Neural progenitor cell (in vitro differentiated cells): ENCODE results near the gene KRTAP5-4. TPM values are rescaled to one million over a fixed set of nuclear protein-coding genes. Genes with fewer than 3 reads are reported as not detected.
"Not testable (repeated sequence)": the region's sequence is repeated elsewhere in the genome, so short reads cannot be mapped to it uniquely, and the experiment has no call there.

Source experiments
- DNase-seq: peaks from one replicate; pipeline ENCODE4 v3.0.0-alpha.2; 2016; ENCODE audit warnings: low spot score
- H2AFZ ChIP-seq: fragments of 200-600 bp; sonication (generic); replicated peaks from 2 replicates; pipeline ENCODE4 v1.6.1; 2016; ENCODE audit warnings: antibody characterized with exemption
- H3F3A ChIP-seq: fragments of 200-600 bp; sonication (generic); 2 replicates; pipeline ENCODE4 v1.6.1; 2016; ENCODE audit warnings: antibody characterized with exemption, low read depth
- H3K27ac ChIP-seq: fragments of 200-600 bp; sonication (generic); 2 replicates; pipeline ENCODE4 v1.5.1; 2016; ENCODE audit warnings: mild to moderate bottlenecking
- H3K27me3 ChIP-seq: fragments of 200-600 bp; sonication (generic); 2 replicates; pipeline ENCODE4 v1.6.1; 2016; ENCODE audit warnings: mild to moderate bottlenecking, moderate library complexity
- H3K36me3 ChIP-seq: fragments of 200-600 bp; sonication (generic); 2 replicates; pipeline ENCODE4 v1.5.1; 2016
- H3K4me1 ChIP-seq: fragments of 200-600 bp; sonication (generic); 2 replicates; pipeline ENCODE4 v1.6.1; 2016; ENCODE audit warnings: mixed run types
- H3K4me2 ChIP-seq: fragments of 200-600 bp; sonication (generic); 2 replicates; pipeline ENCODE4 v1.6.1; 2016
- H3K4me3 ChIP-seq: fragments of 200-600 bp; sonication (generic); 2 replicates; pipeline ENCODE4 v1.5.1; 2016
- H3K79me2 ChIP-seq: fragments of 200-600 bp; sonication (generic); 2 replicates; pipeline ENCODE4 v1.6.1; 2016; ENCODE audit warnings: low read depth
- H3K9ac ChIP-seq: fragments of 200-600 bp; sonication (generic); 2 replicates; pipeline ENCODE4 v1.6.1; 2016
- H3K9me3 ChIP-seq: fragments of 200-600 bp; sonication (generic); 2 replicates; pipeline ENCODE4 v1.5.1; 2016; ENCODE audit warnings: low read depth
- H4K20me1 ChIP-seq: fragments of 200-600 bp; sonication (generic); 2 replicates; pipeline ENCODE4 v1.6.1; 2016; ENCODE audit warnings: low read depth
- H3K27ac Mint-ChIP-seq: 3 replicates; pipeline ENCODE4 v1.8.0; 2021; ENCODE audit warnings: mixed read lengths
- H3K27me3 Mint-ChIP-seq: 2 replicates; pipeline ENCODE4 v1.8.0; 2022; ENCODE audit warnings: low read depth, mild to moderate bottlenecking, inconsistent platforms, moderate library complexity, mixed read lengths; ENCODE audit not compliant: insufficient read depth
- H3K36me3 Mint-ChIP-seq: 3 replicates; pipeline ENCODE4 v1.8.0; 2021; ENCODE audit warnings: mixed read lengths
- H3K4me1 Mint-ChIP-seq: 3 replicates; pipeline ENCODE4 v1.8.0; 2021; ENCODE audit warnings: mixed read lengths
- H3K4me3 Mint-ChIP-seq: 3 replicates; pipeline ENCODE4 v1.8.0; 2021; ENCODE audit warnings: mild to moderate bottlenecking, moderate library complexity, mixed read lengths
- H3K9me3 Mint-ChIP-seq: 3 replicates; pipeline ENCODE4 v1.8.0; 2020; ENCODE audit warnings: mixed read lengths
- EZH2 ChIP-seq: fragments of 200-600 bp; sonication (generic); IDR thresholded peaks from 2 replicates; pipeline ENCODE4 v1.6.1; 2017; ENCODE audit warnings: antibody characterized with exemption, mild to moderate bottlenecking, moderate library complexity
- EZH2phosphoT487 ChIP-seq: fragments of 200-600 bp; sonication (generic); IDR thresholded peaks from 2 replicates; pipeline ENCODE4 v1.6.1; 2017; ENCODE audit warnings: antibody characterized with exemption
- total RNA-seq: library from RNA; depleted of rRNA; stranded (reverse); fragments of >200 nt; gene quantifications from 2 replicates; pipeline ENCODE4 v1.2.3, GENCODE V29; 2015; ENCODE audit warnings: low replicate concordance
- TF ChIP-seq, protein P1 (sequence below): fragments of 200-600 bp; sonication (generic); IDR thresholded peaks from 2 replicates; pipeline ENCODE4 v1.5.1; 2017; ENCODE audit warnings: antibody characterized with exemption, mild to moderate bottlenecking

KRTAP5-4 gene
- total RNA-seq, 1 donor from 2014 or later: not detected

DNA sequence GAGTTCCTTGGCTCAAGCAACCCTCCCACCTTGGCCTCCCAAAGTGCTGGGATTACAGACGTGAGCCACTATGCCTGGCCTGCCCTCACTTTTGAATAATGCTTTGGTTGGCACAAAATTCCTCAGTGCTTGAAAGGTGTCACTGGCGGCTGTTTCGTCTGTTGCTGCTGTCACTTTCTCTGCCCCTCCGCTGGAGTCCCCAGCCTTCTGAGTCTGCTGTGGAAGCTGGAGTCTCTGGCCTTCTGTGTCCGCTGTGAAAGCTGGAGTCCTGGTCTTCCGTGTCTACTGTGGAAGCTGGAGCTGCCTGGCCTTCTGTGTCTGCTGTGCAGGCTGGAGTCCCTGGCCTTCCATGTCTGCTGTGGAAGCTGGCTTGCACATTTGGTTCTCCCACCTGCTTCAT, 31.9 kb downstream of the KRTAP5-4 start:
- Histone ChIP-seq H3K36me3 (no peaks in the 10 kb centered on the region), H3K27ac (no peak overlapping the region), H2AFZ (no peak overlapping the region), H3K4me1 (no peaks in the 10 kb centered on the region), H3K4me3 (no peak overlapping the region), H3F3A (no peaks in the 10 kb centered on the region), H4K20me1 (no peaks in the 10 kb centered on the region), H3K79me2 (no peaks in the 10 kb centered on the region), H3K9ac (no peak overlapping the region), H3K4me2 (no peak overlapping the region), H3K9me3 (no peaks in the 10 kb centered on the region), H3K27me3 (peaks cover 69% of the 10 kb centered on the region)
- Mint-ChIP-seq H3K27ac (no peak overlapping the region), H3K9me3 (no peaks in the 10 kb centered on the region), H3K36me3 (no peaks in the 10 kb centered on the region), H3K4me3 (no peak overlapping the region), H3K4me1 (no peaks in the 10 kb centered on the region), H3K27me3 (peaks cover 21% of the 10 kb centered on the region)
- TF ChIP-seq, protein P1, sequence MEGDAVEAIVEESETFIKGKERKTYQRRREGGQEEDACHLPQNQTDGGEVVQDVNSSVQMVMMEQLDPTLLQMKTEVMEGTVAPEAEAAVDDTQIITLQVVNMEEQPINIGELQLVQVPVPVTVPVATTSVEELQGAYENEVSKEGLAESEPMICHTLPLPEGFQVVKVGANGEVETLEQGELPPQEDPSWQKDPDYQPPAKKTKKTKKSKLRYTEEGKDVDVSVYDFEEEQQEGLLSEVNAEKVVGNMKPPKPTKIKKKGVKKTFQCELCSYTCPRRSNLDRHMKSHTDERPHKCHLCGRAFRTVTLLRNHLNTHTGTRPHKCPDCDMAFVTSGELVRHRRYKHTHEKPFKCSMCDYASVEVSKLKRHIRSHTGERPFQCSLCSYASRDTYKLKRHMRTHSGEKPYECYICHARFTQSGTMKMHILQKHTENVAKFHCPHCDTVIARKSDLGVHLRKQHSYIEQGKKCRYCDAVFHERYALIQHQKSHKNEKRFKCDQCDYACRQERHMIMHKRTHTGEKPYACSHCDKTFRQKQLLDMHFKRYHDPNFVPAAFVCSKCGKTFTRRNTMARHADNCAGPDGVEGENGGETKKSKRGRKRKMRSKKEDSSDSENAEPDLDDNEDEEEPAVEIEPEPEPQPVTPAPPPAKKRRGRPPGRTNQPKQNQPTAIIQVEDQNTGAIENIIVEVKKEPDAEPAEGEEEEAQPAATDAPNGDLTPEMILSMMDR: no peak
- TF ChIP-seq EZH2phosphoT487 (no peak), EZH2 (no peak)
- DNase-seq: no peak

- not testable (repeated sequence) for H3K36me3 ChIP-seq, H3K79me2 ChIP-seq
These were observed 32.6 kb downstream of the KRTAP5-4 start for GRCh38 chr11:1589191-1589963.

DNA sequence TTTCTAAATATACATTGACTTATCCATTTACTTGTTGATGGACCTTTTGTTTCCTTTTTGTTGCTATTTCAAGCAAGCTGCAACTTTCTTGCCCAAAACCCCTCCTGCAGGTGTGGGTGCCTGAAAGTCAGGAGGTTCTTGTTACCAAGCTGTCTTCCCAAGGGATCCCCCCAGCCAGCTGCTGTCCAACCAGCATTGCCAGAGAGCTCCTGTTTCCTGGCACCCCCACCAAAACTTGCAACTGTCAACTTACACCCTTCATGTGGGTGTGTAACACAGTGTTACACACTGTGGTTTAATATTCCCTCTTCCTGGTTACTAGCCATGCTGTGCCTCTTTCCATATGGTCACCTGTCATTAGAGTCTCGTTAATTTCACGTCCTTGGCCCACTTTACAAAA, 35.2 kb downstream of the KRTAP5-4 start:
- Mint-ChIP-seq H3K27ac (no peak overlapping the region), H3K4me1 (no peaks in the 10 kb centered on the region), H3K27me3 (peaks cover 16% of the 10 kb centered on the region), H3K36me3 (no peaks in the 10 kb centered on the region), H3K9me3 (peaks cover 5% of the 10 kb centered on the region), H3K4me3 (no peak overlapping the region)
- no peak overlapping the region for H3K27ac ChIP-seq
- peaks cover 38% of the 10 kb centered on the region for H3K27me3 ChIP-seq
- H3K36me3 ChIP-seq: no peaks in the 10 kb centered on the region
- no peak overlapping the region for H3K4me2 ChIP-seq
- H2AFZ ChIP-seq: no peak overlapping the region
- no peak for DNase-seq
- no peak for TF ChIP-seq EZH2
- TF ChIP-seq, protein P1: no peak
- TF ChIP-seq EZH2phosphoT487: no peak
- no peaks in the 10 kb centered on the region for H4K20me1 ChIP-seq
- H3K79me2 ChIP-seq: no peaks in the 10 kb centered on the region
- no peak overlapping the region for H3K9ac ChIP-seq
- H3K4me3 ChIP-seq: no peak overlapping the region
- H3K4me1 ChIP-seq: no peaks in the 10 kb centered on the region
- H3K9me3 ChIP-seq: no peaks in the 10 kb centered on the region
- no peaks in the 10 kb centered on the region for H3F3A ChIP-seq

More at GRCh38 chr11:1589191-1589963, 32.6 kb downstream of the KRTAP5-4 start:
- not testable (repeated sequence) for H3K4me1 Mint-ChIP-seq, H3F3A ChIP-seq, H2AFZ ChIP-seq, H3K9ac ChIP-seq, H4K20me1 ChIP-seq, H3K36me3 Mint-ChIP-seq, H3K4me3 ChIP-seq, H3K9me3 Mint-ChIP-seq, H3K9me3 ChIP-seq, H3K27ac Mint-ChIP-seq, H3K27ac ChIP-seq, H3K4me1 ChIP-seq, H3K4me2 ChIP-seq, H3K4me3 Mint-ChIP-seq, DNase-seq
- H3K27me3 Mint-ChIP-seq: peaks cover 21% of the 10 kb centered on the region
- peaks cover 64% of the 10 kb centered on the region for H3K27me3 ChIP-seq

GRCh38 chr11:1584661-1585370, 37.1 kb downstream of the KRTAP5-4 start, which contains the start of gene KRTAP5-1:
Gene KRTAP5-1 (minus strand): TSS chr11:1585283. CDS start chr11:1585249, 34 bp downstream.
- peaks cover 24% of the 10 kb centered on the region for H3K27me3 ChIP-seq
- not testable (repeated sequence) for H3K9ac ChIP-seq

GRCh38 chr11:1582909-1583308, 39.0 kb downstream of the KRTAP5-4 start:
- not testable (repeated sequence) for H2AFZ ChIP-seq, H3K4me1 Mint-ChIP-seq, H3K4me1 ChIP-seq, H3K79me2 ChIP-seq, H3K27ac Mint-ChIP-seq, H3K36me3 ChIP-seq, H3F3A ChIP-seq, H4K20me1 ChIP-seq, H3K4me3 Mint-ChIP-seq, H3K4me2 ChIP-seq, H3K9me3 ChIP-seq, H3K9ac ChIP-seq, H3K27ac ChIP-seq, DNase-seq, H3K36me3 Mint-ChIP-seq, H3K4me3 ChIP-seq
- peaks cover 16% of the 10 kb centered on the region for H3K27me3 Mint-ChIP-seq
- peaks cover 24% of the 10 kb centered on the region for H3K27me3 ChIP-seq
- H3K9me3 Mint-ChIP-seq: peaks cover 18% of the 10 kb centered on the region

More at GRCh38 chr11:1584661-1585370, 37.1 kb downstream of the KRTAP5-4 start, which contains the start of gene KRTAP5-1:
- H3K27me3 Mint-ChIP-seq: peaks cover 15% of the 10 kb centered on the region
- not testable (repeated sequence) for H3K4me3 ChIP-seq, H3F3A ChIP-seq, H3K4me1 Mint-ChIP-seq, H4K20me1 ChIP-seq, H3K36me3 Mint-ChIP-seq, H3K27ac Mint-ChIP-seq, H3K9me3 ChIP-seq, H3K79me2 ChIP-seq, H3K27ac ChIP-seq, H2AFZ ChIP-seq, H3K4me2 ChIP-seq, H3K36me3 ChIP-seq, DNase-seq, H3K4me3 Mint-ChIP-seq, H3K4me1 ChIP-seq
- H3K9me3 Mint-ChIP-seq: peaks cover 11% of the 10 kb centered on the region
